CD4-positive, alpha-beta T cell (primary cell): ENCODE measurements around the gene SORBS1. TPM values are rescaled to one million over a fixed set of nuclear protein-coding genes. Genes with fewer than 3 reads are reported as not detected.

Experiments
- ATAC-seq: fragments of 200-7000 bp; cut with Tn5 transposase; one replicate; pipeline ENCODE4 v1.10.0; 2022; ENCODE audit warnings: mild to moderate bottlenecking; ENCODE audit not compliant: poor library complexity
- CTCF ChIA-PET: fragments of 350-600 bp; sonication (Branson Sonifier 250); formaldehyde crosslinking; loops from one replicate; lab custom pipeline; 2021; ENCODE audit warnings: antibody characterized with exemption, inconsistent platforms; lab: Charles Lee
- POLR2A ChIA-PET: fragments of 350-600 bp; sonication (Branson Sonifier 250); formaldehyde crosslinking; loops from one replicate; lab custom pipeline; 2021; ENCODE audit warnings: antibody characterized with exemption, inconsistent platforms; lab: Charles Lee
- DNase-seq, 14 experiments: peaks; one replicate each; pipeline ENCODE4 v3.0.0-alpha.2; 2013 to 2020; ENCODE audit warnings: mixed read lengths in 2 of 14
- H3K27ac ChIP-seq, 2 donors: one replicate each; pipeline versions ENCODE4 v1.5.1 to v1.7.0; 2013; ENCODE audit warnings: low read length in 2 of 2, low read depth in 1 of 2, mild to moderate bottlenecking in 1 of 2
- H3K27me3 ChIP-seq, 2 experiments: 1 replicate in 1 of 2; 2 replicates in 1 of 2; pipeline versions ENCODE4 v1.6.1 to v1.7.0; 2013; ENCODE audit warnings: low read length in 2 of 2, control low read depth in 1 of 2, mild to moderate bottlenecking in 1 of 2, moderate library complexity in 1 of 2; ENCODE audit not compliant: insufficient read depth in 2 of 2, control insufficient read depth in 1 of 2
- H3K36me3 ChIP-seq: one replicate; pipeline ENCODE4 v1.6.1; 2013; ENCODE audit warnings: low read length, control low read depth; ENCODE audit not compliant: insufficient read depth
- H3K4me1 ChIP-seq: one replicate; pipeline ENCODE4 v1.6.1; 2013; ENCODE audit warnings: low read length, control low read depth; ENCODE audit not compliant: insufficient read depth
- H3K4me3 ChIP-seq: one replicate; pipeline ENCODE4 v1.5.1; 2013; ENCODE audit warnings: mild to moderate bottlenecking, low read length, moderate library complexity
- H3K9me3 ChIP-seq, 2 experiments: 1 replicate in 1 of 2; 2 replicates in 1 of 2; pipeline versions ENCODE4 v1.6.1 to v1.7.0; 2013; ENCODE audit warnings: low read length in 2 of 2, mild to moderate bottlenecking in 2 of 2, control low read depth in 1 of 2, moderate library complexity in 1 of 2; ENCODE audit not compliant: control insufficient read depth in 1 of 2, insufficient read depth in 1 of 2
- H3K27ac Mint-ChIP-seq: one replicate; pipeline ENCODE4 v1.8.0; 2020; ENCODE audit warnings: mixed read lengths
- H3K27me3 Mint-ChIP-seq: one replicate; pipeline ENCODE4 v1.8.0; 2021; ENCODE audit warnings: mixed read lengths
- H3K36me3 Mint-ChIP-seq: one replicate; pipeline ENCODE4 v1.8.0; 2021; ENCODE audit warnings: low read depth, mixed read lengths
- H3K4me1 Mint-ChIP-seq: one replicate; pipeline ENCODE4 v1.8.0; 2021; ENCODE audit warnings: low read depth, mixed read lengths
- H3K4me3 Mint-ChIP-seq: one replicate; pipeline ENCODE4 v1.8.0; 2020; ENCODE audit warnings: mild to moderate bottlenecking, mixed read lengths
- H3K9me3 Mint-ChIP-seq: one replicate; pipeline ENCODE4 v1.8.0; 2020; ENCODE audit warnings: mixed read lengths
- CTCF ChIP-seq: fragments of 200-600 bp; IDR thresholded peaks from one replicate; pipeline ENCODE4 v1.8.0; 2022; ENCODE audit warnings: antibody characterized with exemption, mild to moderate bottlenecking
- intact Hi-C, 2 experiments: fragments of 100-400 bp; cut with DNase I in 1 of 2; cut with micrococcal nuclease in 1 of 2; formaldehyde crosslinking; loops; one replicate each; pipeline versions ENCODE4 v1.15.1 to v1.9.0; 2023 to 2025; cut with DNase I, micrococcal nuclease
- total RNA-seq, 174 experiments: library from RNA in 2 of 174; stranded (reverse) in 2 of 174; gene quantifications; one replicate each; pipeline ENCODE4 v1.2.3 and lab custom pipeline; 2021 to 2026

Gene SORBS1
- total RNA-seq, 2 experiments from 2014 or later = 1.4 to 1.8 TPM

GRCh38 chr10:95553674-95554073, 7.5 kb downstream of the SORBS1 start:
- ATAC-seq (no peak), DNase-seq (no peak)
- H3K9me3 Mint-ChIP-seq = peaks cover 2% of the 10 kb centered on the region
- Histone ChIP-seq H3K36me3 (no peaks in the 10 kb centered on the region), H3K4me3 (no peak overlapping the region), H3K4me1 (no peaks in the 10 kb centered on the region), H3K27ac (no peak overlapping the region), H3K27me3 (peaks cover 0 to 4% of the 10 kb centered on the region in 2 experiments), H3K9me3 (no peaks in the 10 kb centered on the region)
- no peak overlapping the region for H3K27ac Mint-ChIP-seq
- CTCF ChIA-PET = interaction anchor here (0.6 kb wide), 1 partner anchor 141 kb away, joined by 3 read pairs; no protein-coding TSS in a partner anchor
- intact Hi-C loops = no loop called here
- POLR2A ChIA-PET = no interaction called here
- no peaks in the 10 kb centered on the region for H3K36me3 Mint-ChIP-seq
- no peaks in the 10 kb centered on the region for H3K4me1 Mint-ChIP-seq
- H3K4me3 Mint-ChIP-seq = no peak overlapping the region
- peaks cover 21% of the 10 kb centered on the region for H3K27me3 Mint-ChIP-seq
- no peak for TF ChIP-seq CTCF

- H3K4me1 ChIP-seq = no peaks in the 10 kb centered on the region
- Mint-ChIP-seq H3K4me1 (no peaks in the 10 kb centered on the region), H3K4me3 (no peak overlapping the region), H3K27me3 (peaks cover 22% of the 10 kb centered on the region), H3K9me3 (peaks cover 2% of the 10 kb centered on the region), H3K36me3 (no peaks in the 10 kb centered on the region), H3K27ac (no peak overlapping the region)
- POLR2A ChIA-PET = no interaction called here
- CTCF ChIA-PET = no interaction called here
- H3K4me3 ChIP-seq = no peak overlapping the region
- no peaks in the 10 kb centered on the region for H3K9me3 ChIP-seq
- DNase-seq (no peak), ATAC-seq (no peak)
- no peaks in the 10 kb centered on the region for H3K36me3 ChIP-seq
- intact Hi-C loops = no loop called here
- peaks cover 0 to 4% of the 10 kb centered on the region in 2 experiments for H3K27me3 ChIP-seq
- TF ChIP-seq CTCF = no peak
- no peak overlapping the region for H3K27ac ChIP-seq
Measured at GRCh38 chr10:95552679-95553342, 8.4 kb downstream of the SORBS1 start.

- ATAC-seq = no peak
- POLR2A ChIA-PET = no interaction called here
- intact Hi-C loops = no loop called here
Measured at GRCh38 chr10:95550073-95550672, 11.0 kb downstream of the SORBS1 start.

More at GRCh38 chr10:95550073-95550672, 11.0 kb downstream of the SORBS1 start:
- H3K27me3 ChIP-seq = peaks cover 0 to 4% of the 10 kb centered on the region in 2 experiments
- Mint-ChIP-seq H3K27me3 (peaks cover 22% of the 10 kb centered on the region), H3K27ac (no peak overlapping the region), H3K9me3 (peaks cover 2% of the 10 kb centered on the region), H3K4me1 (no peaks in the 10 kb centered on the region), H3K4me3 (no peak overlapping the region), H3K36me3 (no peaks in the 10 kb centered on the region)
- H3K9me3 ChIP-seq = no peaks in the 10 kb centered on the region
- no peak for DNase-seq
- no peak overlapping the region for H3K27ac ChIP-seq
- CTCF ChIA-PET = no interaction called here
- H3K36me3 ChIP-seq = no peaks in the 10 kb centered on the region
- no peak overlapping the region for H3K4me3 ChIP-seq
- no peaks in the 10 kb centered on the region for H3K4me1 ChIP-seq
- TF ChIP-seq CTCF = no peak
